K562 (cell line): ENCODE measurements around the gene CDK14. TPM values are rescaled to one million over a fixed set of nuclear protein-coding genes. Genes with fewer than 3 reads are reported as not detected.

ENCODE experiments used
- ATAC-seq: fragments of 200-7000 bp; cut with Tn5 transposase; 3 replicates; pipeline ENCODE4 v1.9.1; 2020; ENCODE audit warnings: moderate library complexity
- BruUV-seq: library from RNA; stranded (reverse); fragments of 400-500 nt; replicated peaks from 2 replicates; lab custom pipeline; 2021; lab: Mats Ljungman, UMichigan
- CTCF ChIA-PET: fragments of 300-600 bp; formaldehyde crosslinking; extraction: SDS; loops from one replicate; lab custom pipeline; 2021; ENCODE audit warnings: low intra/inter-chr PET ratio; lab: Yijun Ruan, JAX
- POLR2A ChIA-PET: fragments of 300-600, 350-650 bp; sonication (Branson Sonifier 250); formaldehyde crosslinking; extraction: SDS; loops from one replicate; lab custom pipeline; 2021; ENCODE audit warnings: antibody characterized with exemption, inconsistent platforms; lab: Yijun Ruan, JAX
- DNase-seq, 4 experiments: peaks; one replicate each; pipeline versions ENCODE4 v3.0.0 to v3.0.0-alpha.2; 2011 to 2018; ENCODE audit warnings: low spot score in 3 of 4, mixed read lengths in 3 of 4; ENCODE audit errors: extremely low read depth in 1 of 4
- FAIRE-seq: peaks from 2 replicates; lab custom pipeline; 2011; peaks lifted over from hg19 to GRCh38; lab: Jason Lieb, UNC
- H2AFZ ChIP-seq: 2 replicates; pipeline ENCODE4 v1.6.0; 2011; ENCODE audit warnings: low read depth, low read length, control low read depth, inconsistent platforms
- H3K27ac ChIP-seq: fragments of 200-600 bp; 3 replicates; pipeline ENCODE4 v1.8.0; 2011; ENCODE audit warnings: low read depth, mild to moderate bottlenecking, control low read depth, inconsistent platforms, low read length, moderate library complexity, mixed read lengths; ENCODE audit errors: extremely low read depth
- H3K27me3 ChIP-seq, 2 experiments: fragments of 300-600 bp in 1 of 2; 2 replicates in 1 of 2; 3 replicates in 1 of 2; pipeline versions ENCODE4 v1.6.0 to v1.8.0; 2011; ENCODE audit warnings: inconsistent platforms in 2 of 2, low read length in 2 of 2, mild to moderate bottlenecking in 1 of 2, mixed read lengths in 1 of 2, moderate library complexity in 1 of 2; ENCODE audit not compliant: control insufficient read depth in 2 of 2, insufficient read depth in 2 of 2
- H3K36me3 ChIP-seq: fragments of 300-600 bp; 3 replicates; pipeline ENCODE4 v1.8.0; 2011; ENCODE audit warnings: mild to moderate bottlenecking, low read length, inconsistent platforms; ENCODE audit not compliant: control insufficient read depth, insufficient read depth
- H3K4me1 ChIP-seq, 2 experiments: fragments of 200-600 bp in 1 of 2; replicated peaks in 1 of 2; 2 replicates in 1 of 2; 3 replicates in 1 of 2; pipeline versions ENCODE4 v1.5.1 to v1.8.0; 2011; ENCODE audit warnings: inconsistent platforms in 2 of 2, low read length in 2 of 2, mild to moderate bottlenecking in 1 of 2, mixed read lengths in 1 of 2, moderate library complexity in 1 of 2; ENCODE audit not compliant: control insufficient read depth in 2 of 2, insufficient read depth in 2 of 2
- H3K4me2 ChIP-seq: 2 replicates; pipeline ENCODE4 v1.6.1; 2011; ENCODE audit warnings: low read length, control low read depth, inconsistent platforms, mixed read lengths; ENCODE audit not compliant: insufficient read depth
- H3K4me3 ChIP-seq: fragments of 200-600 bp; sonication (generic), shearing (Covaris generic); 2 replicates; pipeline ENCODE4 v1.5.1; 2016; ENCODE audit warnings: control low read depth, inconsistent platforms
- H3K79me2 ChIP-seq: fragments of 200-600 bp; 3 replicates; pipeline ENCODE4 v1.8.0; 2011; ENCODE audit warnings: low read length, inconsistent platforms; ENCODE audit not compliant: control insufficient read depth, insufficient read depth
- H3K9ac ChIP-seq, 2 experiments: 2 replicates each; pipeline versions ENCODE4 v1.6.0 to v1.6.1; 2011; ENCODE audit warnings: low read depth in 2 of 2, low read length in 2 of 2, control low read depth in 1 of 2, inconsistent platforms in 1 of 2, mild to moderate bottlenecking in 1 of 2, mixed read lengths in 1 of 2; ENCODE audit not compliant: insufficient read depth in 1 of 2
- H3K9me1 ChIP-seq: one replicate; pipeline ENCODE4 v1.6.0; 2011; ENCODE audit warnings: inconsistent platforms, mild to moderate bottlenecking, low read length, moderate library complexity; ENCODE audit not compliant: control insufficient read depth, insufficient read depth
- H3K9me3 ChIP-seq: replicated peaks from 2 replicates; pipeline ENCODE4 v1.5.1; 2011; ENCODE audit warnings: low read depth, low read length, inconsistent platforms; ENCODE audit not compliant: control insufficient read depth, insufficient read depth
- H4K20me1 ChIP-seq: replicated peaks from 2 replicates; pipeline ENCODE4 v1.6.1; 2011; ENCODE audit warnings: low read length, inconsistent platforms, mixed read lengths; ENCODE audit not compliant: control insufficient read depth, insufficient read depth
- FIP1L1 ChIP-seq: fragments of 200-400 bp; formaldehyde crosslinking; IDR thresholded peaks from 2 replicates; pipeline ENCODE4 v1.6.1; 2018; ENCODE audit warnings: mild to moderate bottlenecking, low read depth, low read length; ENCODE audit not compliant: poor library complexity, severe bottlenecking
- FOXP1 ChIP-seq: sonication (generic); formaldehyde crosslinking; IDR thresholded peaks from 2 replicates; pipeline ENCODE4 v1.8.0; 2022; ENCODE audit warnings: mild to moderate bottlenecking, missing genetic modification reagents
- ZBTB40 ChIP-seq, 2 experiments: fragments of 450-650 bp in 1 of 2; sonication (generic) in 1 of 2; formaldehyde crosslinking in 1 of 2; IDR thresholded peaks; 2 replicates each; pipeline versions ENCODE4 v1.7.1 to v1.9.0; 2016 to 2022; ENCODE audit warnings: inconsistent platforms in 1 of 2, mild to moderate bottlenecking in 1 of 2, missing genetic modification reagents in 1 of 2
- ZNF561 ChIP-seq: fragments of 450-650 bp; formaldehyde crosslinking; conservative IDR thresholded peaks from 2 replicates; pipeline ENCODE4 v1.4.0; 2020; ENCODE audit warnings: mild to moderate bottlenecking, moderate library complexity
- ZSCAN29 ChIP-seq: fragments of 450-650 bp; IDR thresholded peaks from 2 replicates; pipeline ENCODE4 v1.6.1; 2017
- WGBS: fragments of 100-300 bp; shearing (Covaris generic); methylation state at CpG from one replicate; pipeline ENCODE4 v1.1.6; 2016; ENCODE audit warnings: low coverage, mixed read lengths; ENCODE audit not compliant: insufficient coverage; ENCODE audit errors: missing lambda C conversion rate; 5-methylcytosine and 5-hydroxymethylcytosine counted together
- in situ Hi-C: fragments of 300-500 bp; cut with MboI; formaldehyde crosslinking; loops from 4 replicates; pipeline ENCODE4 v1.15.0; 2018; ENCODE audit warnings: inconsistent platforms, mixed read lengths
- intact Hi-C: fragments of 100-400 bp; cut with micrococcal nuclease; formaldehyde crosslinking; loops from 2 replicates; pipeline ENCODE4 v1.14.2; 2022
- polyA plus RNA-seq, 8 experiments: library from polyadenylated mRNA; depleted of rRNA in 4 of 8; stranded (reverse) in 5 of 8; unstranded in 3 of 8; fragments of >200 nt; fragmentation: Nextera tagmentation in 2 of 8; fragmentation: Illumina TruSeq in 1 of 8; extraction: Ambion mirVana in 2 of 8; extraction: Trizol in 1 of 8; gene quantifications; 2 replicates each; pipeline versions ENCODE4 v1.2.1 to v1.2.3, GENCODE V29; 2011 to 2014; ENCODE audit warnings: inconsistent platforms in 1 of 8, missing spikeins in 1 of 8
- total RNA-seq, 7 experiments: library from RNA; depleted of rRNA in 6 of 7; stranded (reverse); fragments of >200 nt in 6 of 7; fragmentation: Illumina TruSeq in 2 of 7; extraction: Trizol in 2 of 7; gene quantifications; 2 replicates each; pipeline versions ENCODE4 v1.2.1 to v1.2.3, GENCODE V29; 2011 to 2021; ENCODE audit warnings: low replicate concordance in 1 of 7
- TF ChIP-seq, protein P1 (sequence below): fragments of 250-450 bp; sonication (Bioruptor Pico); IDR thresholded peaks from 2 replicates; pipeline ENCODE4 v1.9.0; 2021; ENCODE audit warnings: mild to moderate bottlenecking

The CDK14 gene
- total and polyA plus RNA-seq, 9 of the 15 experiments (the other 6 are each of a cell fraction or from before 2014, with no cell fraction given) = 0.03 to 0.91 (median 0.16) TPM

- 0% methylated on average over 2 of the region's 2 CpGs for WGBS
- ChIA-PET CTCF (no interaction called here), POLR2A (no interaction called here)
- Histone ChIP-seq H3K27ac (no peak overlapping the region), H3K36me3 (no peaks in the 10 kb centered on the region), H3K9me3 (no peaks in the 10 kb centered on the region), H4K20me1 (no peaks in the 10 kb centered on the region), H3K9me1 (no peaks in the 10 kb centered on the region), H3K27me3 (no peaks in the 10 kb centered on the region), H2AFZ (no peak overlapping the region), H3K4me3 (no peak overlapping the region), H3K9ac (no peak overlapping the region), H3K79me2 (no peaks in the 10 kb centered on the region), H3K4me2 (no peak overlapping the region), H3K4me1 (no peaks in the 10 kb centered on the region)
- BruUV-seq = no TSS peak
- intact Hi-C loops = no loop called here
- ATAC-seq (no peak), DNase-seq (no peak), FAIRE-seq (no peak)
- in situ Hi-C loops = no loop called here
- no peak for TF ChIP-seq ZBTB40 (IDR thresholded peaks at IDR 0.05)
- no peak for TF ChIP-seq ZBTB40 (CRISPR knock-in tag; IDR thresholded peaks at IDR 0.05)
- TF ChIP-seq FOXP1 = no peak
- no peak for TF ChIP-seq ZSCAN29
- TF ChIP-seq, protein P1, sequence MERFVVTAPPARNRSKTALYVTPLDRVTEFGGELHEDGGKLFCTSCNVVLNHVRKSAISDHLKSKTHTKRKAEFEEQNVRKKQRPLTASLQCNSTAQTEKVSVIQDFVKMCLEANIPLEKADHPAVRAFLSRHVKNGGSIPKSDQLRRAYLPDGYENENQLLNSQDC (CRISPR knock-in tag) = no peak
- TF ChIP-seq FIP1L1 = no peak
- TF ChIP-seq ZNF561 (CRISPR knock-in tag) = no peak
Observed at GRCh38 chr7:90621125-90621746, 25.1 kb downstream of the CDK14 start.
